Measurements from ENCODE around the gene PPA2. TPM values are rescaled to one million over a fixed set of nuclear protein-coding genes. Genes with fewer than 3 reads are reported as not detected.

Gene PPA2
- total and polyA plus RNA-seq, 2 experiments from 2014 or later, result 58.4 to 63.7 TPM

- H3K36me3 Mint-ChIP-seq (ENCODE audit: low read depth), result no peaks in the 10 kb centered on the region
- H3K79me2 ChIP-seq (replicated peaks; ENCODE audit: insufficient read depth), result no peaks in the 10 kb centered on the region
These were observed 16.7 kb upstream of the PPA2 start for GRCh38 chr4:105490523-105490922.

GRCh38 chr4:105483840-105484239, 10.0 kb upstream of the PPA2 start:
- H3K36me3 Mint-ChIP-seq (ENCODE audit: low read depth), result no peaks in the 10 kb centered on the region
- no peak overlapping the region for H3K4me3 ChIP-seq
- peaks cover under 1% of the 10 kb centered on the region for H3K27me3 Mint-ChIP-seq (ENCODE audit: insufficient read depth, low read depth, poor library complexity)
- H3K4me3 Mint-ChIP-seq, result no peak overlapping the region
- H3K9me3 Mint-ChIP-seq, result peaks cover 12% of the 10 kb centered on the region
- no peak overlapping the region for H2AFZ ChIP-seq
- no peak for ATAC-seq
- DNase-seq (ENCODE audit: low spot score), result no peak
- H3K27me3 ChIP-seq (ENCODE audit: insufficient read depth), result no peaks in the 10 kb centered on the region
- TF ChIP-seq POLR2AphosphoS5 (IDR thresholded peaks at IDR 0.05; ENCODE audit: low read depth) (no peak), JUNB (IDR thresholded peaks at IDR 0.05; ENCODE audit: unreplicated experiment) (no peak), STAT1 (IDR thresholded peaks at IDR 0.05; ENCODE audit: unreplicated experiment) (no peak), EZH2phosphoT487 (IDR thresholded peaks at IDR 0.05; ENCODE audit: unreplicated experiment) (no peak), ZNF462 (CRISPR knock-in tag; IDR thresholded peaks at IDR 0.05) (no peak), ZNF331 (CRISPR knock-in tag; IDR thresholded peaks at IDR 0.05; ENCODE audit: low read depth) (no peak), ETS1 (IDR thresholded peaks at IDR 0.05) (no peak), CREB1 (CRISPR knock-in tag; IDR thresholded peaks at IDR 0.05; ENCODE audit: low read depth) (no peak), EZH2 (IDR thresholded peaks at IDR 0.05; ENCODE audit: low read depth, unreplicated experiment) (no peak), ZNF114 (CRISPR knock-in tag; IDR thresholded peaks at IDR 0.05) (no peak)
- H4K20me1 ChIP-seq (replicated peaks; ENCODE audit: insufficient read depth), result no peaks in the 10 kb centered on the region
- H3K4me2 ChIP-seq, result no peak overlapping the region
- no peak overlapping the region for H3K27ac ChIP-seq (ENCODE audit: low read depth)
- no peak overlapping the region for H3K27ac Mint-ChIP-seq
- no peaks in the 10 kb centered on the region for H3K4me1 Mint-ChIP-seq
- H3K79me2 ChIP-seq (replicated peaks; ENCODE audit: insufficient read depth), result no peaks in the 10 kb centered on the region
- no peaks in the 10 kb centered on the region for H3K4me1 ChIP-seq (ENCODE audit: insufficient read depth)
- no peaks in the 10 kb centered on the region for H3K9me2 ChIP-seq (ENCODE audit: insufficient read depth)
- H3F3A ChIP-seq (replicated peaks; ENCODE audit: low read depth), result no peaks in the 10 kb centered on the region
- no peaks in the 10 kb centered on the region for H3K36me3 ChIP-seq (ENCODE audit: insufficient read depth)

More at GRCh38 chr4:105490523-105490922, 16.7 kb upstream of the PPA2 start:
- no peaks in the 10 kb centered on the region for H3F3A ChIP-seq (replicated peaks; ENCODE audit: low read depth)
- H3K4me1 ChIP-seq (ENCODE audit: insufficient read depth), result no peaks in the 10 kb centered on the region
- no peaks in the 10 kb centered on the region for H3K4me1 Mint-ChIP-seq
- H3K36me3 ChIP-seq (ENCODE audit: insufficient read depth), result no peaks in the 10 kb centered on the region
- H3K27me3 Mint-ChIP-seq (ENCODE audit: insufficient read depth, low read depth, poor library complexity), result peaks cover 2% of the 10 kb centered on the region
- no peak overlapping the region for H3K27ac ChIP-seq (ENCODE audit: low read depth)
- TF ChIP-seq ZNF331 (CRISPR knock-in tag; IDR thresholded peaks at IDR 0.05; ENCODE audit: low read depth), result no peak
- H3K4me2 ChIP-seq, result no peak overlapping the region
- H3K9me2 ChIP-seq (ENCODE audit: insufficient read depth), result no peaks in the 10 kb centered on the region
- no peak overlapping the region for H2AFZ ChIP-seq
- peaks cover 18% of the 10 kb centered on the region for H3K9me3 Mint-ChIP-seq
- DNase-seq (ENCODE audit: low spot score) (no peak), ATAC-seq (no peak)
- no peak overlapping the region for H3K27ac Mint-ChIP-seq
- no peaks in the 10 kb centered on the region for H3K27me3 ChIP-seq (ENCODE audit: insufficient read depth)
- no peaks in the 10 kb centered on the region for H4K20me1 ChIP-seq (replicated peaks; ENCODE audit: insufficient read depth)
- no peak overlapping the region for H3K4me3 Mint-ChIP-seq
- no peak overlapping the region for H3K4me3 ChIP-seq
